Lower lobe of right lung (tissue), 2 donors: Measurements from ENCODE around the gene MAB21L4. TPM values are rescaled to one million over a fixed set of nuclear protein-coding genes. Genes with fewer than 3 reads are reported as not detected.

Experiments used
- ATAC-seq, 2 donors: fragments of 200-7000 bp; cut with Tn5 transposase; one replicate each; pipeline ENCODE4 v1.9.1; 2020 to 2022; ENCODE audit warnings: mild to moderate bottlenecking in 2 of 2, moderate library complexity in 2 of 2
- DNase-seq: peaks from one replicate; pipeline ENCODE4 v3.0.0-alpha.2; 2020
- H3K27ac ChIP-seq: fragments of 200-600 bp; one replicate; pipeline ENCODE4 v1.8.0; 2022
- H3K27me3 ChIP-seq: fragments of 200-600 bp; one replicate; pipeline ENCODE4 v1.8.0; 2022; ENCODE audit warnings: low read depth
- H3K36me3 ChIP-seq: fragments of 200-600 bp; one replicate; pipeline ENCODE4 v1.8.0; 2022; ENCODE audit warnings: mild to moderate bottlenecking
- H3K4me1 ChIP-seq: fragments of 200-600 bp; one replicate; pipeline ENCODE4 v1.8.0; 2022
- H3K4me3 ChIP-seq: fragments of 200-600 bp; one replicate; pipeline ENCODE4 v1.8.0; 2022; ENCODE audit warnings: mild to moderate bottlenecking
- H3K9me3 ChIP-seq: fragments of 200-600 bp; one replicate; pipeline ENCODE4 v1.8.0; 2022
- intact Hi-C: fragments of 100-400 bp; cut with DNase I; formaldehyde crosslinking; loops from one replicate; pipeline ENCODE4 v1.11.0; 2022
- total RNA-seq: library from RNA; stranded (reverse); fragmentation: NEBNext Ultra II Directional; extraction: Animal tissue kit (Norgen Biotek cat#: 25700); gene quantifications from one replicate; pipeline ENCODE4 v1.2.1, GENCODE V29; 2021
- TF ChIP-seq, protein P1 (sequence below): fragments of 200-600 bp; IDR thresholded peaks from one replicate; pipeline ENCODE4 v1.8.0; 2022; ENCODE audit warnings: antibody characterized with exemption, mild to moderate bottlenecking
- donor health status: DM: no; HTN: yes; CAD: no; lungs with severe emphysema.

The MAB21L4 gene
- total RNA-seq, 1 donor from 2014 or later, result 17.0 TPM

DNA sequence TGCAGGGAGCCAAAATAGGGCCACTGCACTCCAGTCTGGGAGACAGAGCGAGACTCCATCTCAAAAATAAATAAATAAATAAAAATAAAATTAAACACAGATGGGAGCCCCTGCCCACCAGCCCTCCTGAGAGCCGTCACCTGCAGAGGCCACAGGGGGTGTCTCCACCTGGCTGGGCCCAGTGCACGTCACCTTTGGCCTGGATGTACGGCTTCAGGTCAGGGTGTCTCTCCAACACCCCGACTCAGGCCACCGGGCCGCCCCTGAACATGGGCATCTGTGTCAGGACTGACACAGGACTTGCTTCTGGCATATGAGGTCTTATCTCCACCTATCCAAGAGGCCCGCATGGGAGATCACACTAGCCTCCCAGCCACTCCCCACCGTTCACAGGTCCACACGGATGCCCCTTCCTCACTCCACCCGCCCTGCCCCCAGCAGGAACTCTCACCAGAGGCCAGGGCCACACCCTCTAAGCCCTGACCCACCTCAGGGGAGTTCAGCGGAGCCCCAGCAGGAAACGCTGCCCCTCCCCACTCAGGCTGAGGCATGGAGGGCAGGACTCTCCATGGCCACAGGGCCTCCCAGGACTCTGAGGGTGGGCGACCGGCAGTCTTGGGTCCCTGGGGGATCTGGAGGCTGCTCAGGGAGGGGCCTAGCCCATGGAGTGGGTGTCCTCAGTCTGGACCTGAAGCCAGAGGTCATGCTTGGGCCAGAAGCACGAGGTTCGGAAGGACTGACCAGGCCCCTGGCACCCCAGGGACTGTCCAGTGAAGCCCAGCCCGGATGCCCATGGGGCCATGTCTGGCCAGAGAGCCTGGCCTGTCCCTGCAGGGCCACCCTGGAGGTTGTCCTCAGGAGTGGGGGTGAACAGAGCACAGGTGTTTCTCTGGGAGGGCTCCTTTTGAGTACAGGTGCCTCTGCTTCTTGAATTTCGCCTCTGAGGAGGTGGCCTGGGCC, 8.5 kb upstream of the MAB21L4 start:
- Histone ChIP-seq H3K4me1 (peaks cover 2% of the 10 kb centered on the region), H3K27ac (no peak overlapping the region), H3K27me3 (no peaks in the 10 kb centered on the region), H3K9me3 (no peaks in the 10 kb centered on the region), H3K36me3 (no peaks in the 10 kb centered on the region), H3K4me3 (no peak overlapping the region)
- DNase-seq (peak; percentile 41), ATAC-seq (no peak)
- TF ChIP-seq, protein P1, sequence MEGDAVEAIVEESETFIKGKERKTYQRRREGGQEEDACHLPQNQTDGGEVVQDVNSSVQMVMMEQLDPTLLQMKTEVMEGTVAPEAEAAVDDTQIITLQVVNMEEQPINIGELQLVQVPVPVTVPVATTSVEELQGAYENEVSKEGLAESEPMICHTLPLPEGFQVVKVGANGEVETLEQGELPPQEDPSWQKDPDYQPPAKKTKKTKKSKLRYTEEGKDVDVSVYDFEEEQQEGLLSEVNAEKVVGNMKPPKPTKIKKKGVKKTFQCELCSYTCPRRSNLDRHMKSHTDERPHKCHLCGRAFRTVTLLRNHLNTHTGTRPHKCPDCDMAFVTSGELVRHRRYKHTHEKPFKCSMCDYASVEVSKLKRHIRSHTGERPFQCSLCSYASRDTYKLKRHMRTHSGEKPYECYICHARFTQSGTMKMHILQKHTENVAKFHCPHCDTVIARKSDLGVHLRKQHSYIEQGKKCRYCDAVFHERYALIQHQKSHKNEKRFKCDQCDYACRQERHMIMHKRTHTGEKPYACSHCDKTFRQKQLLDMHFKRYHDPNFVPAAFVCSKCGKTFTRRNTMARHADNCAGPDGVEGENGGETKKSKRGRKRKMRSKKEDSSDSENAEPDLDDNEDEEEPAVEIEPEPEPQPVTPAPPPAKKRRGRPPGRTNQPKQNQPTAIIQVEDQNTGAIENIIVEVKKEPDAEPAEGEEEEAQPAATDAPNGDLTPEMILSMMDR, result no peak
- intact Hi-C loops, result no loop called here

DNA sequence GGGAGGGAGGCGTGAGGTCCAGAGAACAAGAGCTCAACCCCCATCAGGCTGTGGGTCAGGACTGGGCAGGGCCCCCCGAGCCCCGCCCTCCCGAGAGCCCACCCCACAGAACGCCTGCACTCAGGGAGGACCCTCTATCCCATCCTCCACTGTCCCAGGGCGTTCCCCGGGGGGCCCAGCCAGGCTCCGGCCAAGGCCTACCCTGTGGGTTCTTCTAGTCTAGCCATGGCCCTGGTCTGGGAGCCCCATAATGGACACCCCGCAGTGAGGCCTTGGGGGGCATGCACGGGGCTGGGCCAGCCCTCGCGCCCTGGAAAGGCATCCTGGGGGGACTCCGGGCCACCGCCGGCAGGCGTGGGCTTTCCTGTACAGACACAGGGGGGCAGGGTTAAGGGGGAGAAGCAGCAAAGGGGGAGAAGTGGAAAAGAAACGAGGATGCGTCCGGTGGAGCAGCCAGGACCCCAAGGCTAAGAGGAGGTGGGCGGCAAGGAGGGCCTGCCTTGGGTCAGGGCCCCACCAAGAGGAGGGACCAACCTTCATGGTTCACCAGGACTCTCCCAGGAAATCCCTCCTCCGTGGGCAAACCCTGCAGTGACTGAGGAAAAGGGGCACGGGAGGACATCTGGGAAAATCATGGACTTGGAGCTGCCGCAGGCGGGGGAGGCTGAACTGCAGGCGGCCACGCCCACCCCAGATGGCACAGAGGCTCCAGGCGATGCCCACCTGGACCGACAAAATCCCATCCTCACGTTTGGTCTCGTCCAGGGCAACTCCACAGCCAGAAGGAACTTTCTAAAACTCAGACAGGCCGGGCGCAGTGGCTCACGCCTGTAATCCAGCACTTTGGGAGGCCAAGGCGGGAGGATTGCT, 7.5 kb upstream of the MAB21L4 start:
- Histone ChIP-seq H3K27me3 (no peaks in the 10 kb centered on the region), H3K4me1 (peaks cover 13% of the 10 kb centered on the region), H3K36me3 (no peaks in the 10 kb centered on the region), H3K27ac (no peak overlapping the region), H3K4me3 (no peak overlapping the region), H3K9me3 (no peaks in the 10 kb centered on the region)
- intact Hi-C loops, result no loop called here
- TF ChIP-seq, protein P1, result no peak
- no peak for ATAC-seq
- DNase-seq, result no peak

DNA sequence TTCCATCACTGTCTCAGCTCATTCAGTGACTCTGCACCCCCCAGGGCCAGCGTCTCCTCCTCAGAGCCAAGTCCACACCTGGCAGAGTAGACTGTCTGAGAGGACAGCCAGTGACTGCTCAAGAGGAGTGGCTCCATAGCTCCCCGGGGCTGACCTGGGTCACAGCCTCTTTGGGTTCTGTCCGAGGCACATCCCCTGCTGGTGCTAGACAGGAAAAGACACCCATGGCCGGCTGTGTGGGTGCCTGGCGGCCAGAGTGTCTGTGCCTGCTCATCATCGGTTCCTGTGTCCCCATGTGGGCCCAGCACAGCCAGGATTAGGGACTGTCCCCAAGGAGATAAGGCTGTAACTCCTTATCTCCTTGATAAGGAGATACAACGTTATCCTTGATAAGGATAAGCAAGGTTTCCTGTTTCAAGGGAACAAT, 6.7 kb upstream of the MAB21L4 start:
- Histone ChIP-seq H3K27ac (no peak overlapping the region), H3K36me3 (no peaks in the 10 kb centered on the region), H3K27me3 (no peaks in the 10 kb centered on the region), H3K4me1 (peaks cover 20% of the 10 kb centered on the region), H3K9me3 (no peaks in the 10 kb centered on the region), H3K4me3 (no peak overlapping the region)
- intact Hi-C loops, result no loop called here
- ATAC-seq (no peak), DNase-seq (no peak)
- TF ChIP-seq, protein P1, result no peak

DNA sequence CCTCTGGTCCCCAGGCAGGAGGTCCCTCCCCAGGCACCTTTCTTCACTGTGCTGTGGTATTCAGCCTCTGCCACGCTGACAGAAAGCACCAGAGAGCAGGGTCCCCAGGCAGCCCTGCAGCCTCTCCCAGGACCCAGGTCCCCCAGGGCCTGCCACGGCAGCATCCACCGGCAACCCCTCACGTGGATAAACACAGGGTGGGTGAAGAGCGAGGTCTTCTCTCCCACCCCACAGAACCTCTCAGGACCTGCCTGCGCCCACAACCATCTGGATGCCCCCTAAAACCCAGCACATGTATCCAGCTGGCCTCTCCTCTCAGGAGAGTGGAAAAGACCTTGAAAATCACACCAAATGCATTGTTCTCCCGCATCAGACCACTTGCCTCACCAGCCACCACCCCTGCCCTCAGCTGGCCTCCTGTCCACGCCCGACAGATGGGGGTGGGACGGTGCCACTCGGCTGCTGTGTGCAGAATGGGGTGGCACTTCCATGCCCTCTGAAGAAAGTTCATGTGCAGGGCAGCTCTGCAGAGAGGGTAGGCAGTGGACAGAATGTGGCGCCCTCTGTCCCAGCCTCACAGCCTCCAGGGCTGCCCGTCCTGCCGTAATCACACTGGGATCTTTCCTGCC, 6.1 kb upstream of the MAB21L4 start:
- Histone ChIP-seq H3K4me3 (no peak overlapping the region), H3K9me3 (no peaks in the 10 kb centered on the region), H3K27ac (no peak overlapping the region), H3K4me1 (peaks cover 20% of the 10 kb centered on the region), H3K36me3 (no peaks in the 10 kb centered on the region), H3K27me3 (no peaks in the 10 kb centered on the region)
- DNase-seq (peak; percentile 28), ATAC-seq (no peak)
- intact Hi-C loops, result no loop called here
- TF ChIP-seq, protein P1, result no peak
